ENCODE results near the gene DBNL.
"Not testable (repeated sequence)": the region's sequence is repeated elsewhere in the genome, so short reads cannot be mapped to it uniquely, and the experiment has no call there.

- not testable (repeated sequence) for TF ChIP-seq POLR2A (IDR thresholded peaks at IDR 0.05)
- TF ChIP-seq, protein P1, sequence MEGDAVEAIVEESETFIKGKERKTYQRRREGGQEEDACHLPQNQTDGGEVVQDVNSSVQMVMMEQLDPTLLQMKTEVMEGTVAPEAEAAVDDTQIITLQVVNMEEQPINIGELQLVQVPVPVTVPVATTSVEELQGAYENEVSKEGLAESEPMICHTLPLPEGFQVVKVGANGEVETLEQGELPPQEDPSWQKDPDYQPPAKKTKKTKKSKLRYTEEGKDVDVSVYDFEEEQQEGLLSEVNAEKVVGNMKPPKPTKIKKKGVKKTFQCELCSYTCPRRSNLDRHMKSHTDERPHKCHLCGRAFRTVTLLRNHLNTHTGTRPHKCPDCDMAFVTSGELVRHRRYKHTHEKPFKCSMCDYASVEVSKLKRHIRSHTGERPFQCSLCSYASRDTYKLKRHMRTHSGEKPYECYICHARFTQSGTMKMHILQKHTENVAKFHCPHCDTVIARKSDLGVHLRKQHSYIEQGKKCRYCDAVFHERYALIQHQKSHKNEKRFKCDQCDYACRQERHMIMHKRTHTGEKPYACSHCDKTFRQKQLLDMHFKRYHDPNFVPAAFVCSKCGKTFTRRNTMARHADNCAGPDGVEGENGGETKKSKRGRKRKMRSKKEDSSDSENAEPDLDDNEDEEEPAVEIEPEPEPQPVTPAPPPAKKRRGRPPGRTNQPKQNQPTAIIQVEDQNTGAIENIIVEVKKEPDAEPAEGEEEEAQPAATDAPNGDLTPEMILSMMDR (IDR thresholded peaks at IDR 0.05): not testable (repeated sequence)
Observed at GRCh38 chr7:44038961-44039558, 5.4 kb upstream of the DBNL start.
